Motor neuron (in vitro differentiated cells): ENCODE measurements around the gene ZYX. TPM values are rescaled to one million over a fixed set of nuclear protein-coding genes. Genes with fewer than 3 reads are reported as not detected.
A peak's percentile ranks its signal among the peaks of the same experiment; 100 is the strongest.

Experiments used
- ATAC-seq, 8 experiments: fragments of 200-7000 bp; cut with Tn5 transposase; replicated peaks in 6 of 8; 2 replicates each; pipeline ENCODE4 v1.8.0; 2021; ENCODE audit warnings: mild to moderate bottlenecking in 8 of 8, moderate library complexity in 8 of 8
- H3K27ac ChIP-seq, 2 donors: fragments of 250-450 bp; sonication (Bioruptor Pico); 2 replicates each; pipeline ENCODE4 v1.9.0; 2021; ENCODE audit warnings: antibody characterized with exemption in 2 of 2, mild to moderate bottlenecking in 2 of 2, moderate library complexity in 1 of 2
- H3K4me1 ChIP-seq, 2 donors: fragments of 250-450 bp; sonication (Bioruptor Pico); replicated peaks in 1 of 2; 2 replicates each; pipeline ENCODE4 v1.6.1; 2021; ENCODE audit warnings: antibody characterized with exemption in 2 of 2, mild to moderate bottlenecking in 2 of 2, moderate library complexity in 1 of 2
- H3K4me3 ChIP-seq, 5 donors: fragments of 250-450 bp; sonication (Bioruptor Pico); 2 replicates each; pipeline ENCODE4 v1.9.0; 2021; ENCODE audit warnings: antibody characterized with exemption in 5 of 5, mild to moderate bottlenecking in 5 of 5, moderate library complexity in 4 of 5
- WGBS, 10 experiments: fragments of 450-650 bp; shearing (Covaris generic); methylation state at CpG; one replicate each; pipeline ENCODE4 v1.0.0; 2022; 5-methylcytosine and 5-hydroxymethylcytosine counted together
- in situ Hi-C, 9 experiments: fragments of 400-800 bp; cut with MboI; loops; one replicate each; pipeline ENCODE4 v1.15.0; 2021; ENCODE audit warnings: low sequenced_read_pairs in 9 of 9, low pct_unique_long_range_greater_than_20kb in 2 of 9; ENCODE audit not compliant: unreplicated experiment in 9 of 9
- total RNA-seq, 8 experiments: library from RNA; unstranded; fragments of 300-600 nt; gene quantifications; 2 replicates each; pipeline versions ENCODE4 v1.2.3 to v1.2.4, GENCODE V29; 2022

ZYX gene
- total RNA-seq, 8 experiments from 2014 or later, result 15.5 to 110 (median 49.1) TPM

DNA sequence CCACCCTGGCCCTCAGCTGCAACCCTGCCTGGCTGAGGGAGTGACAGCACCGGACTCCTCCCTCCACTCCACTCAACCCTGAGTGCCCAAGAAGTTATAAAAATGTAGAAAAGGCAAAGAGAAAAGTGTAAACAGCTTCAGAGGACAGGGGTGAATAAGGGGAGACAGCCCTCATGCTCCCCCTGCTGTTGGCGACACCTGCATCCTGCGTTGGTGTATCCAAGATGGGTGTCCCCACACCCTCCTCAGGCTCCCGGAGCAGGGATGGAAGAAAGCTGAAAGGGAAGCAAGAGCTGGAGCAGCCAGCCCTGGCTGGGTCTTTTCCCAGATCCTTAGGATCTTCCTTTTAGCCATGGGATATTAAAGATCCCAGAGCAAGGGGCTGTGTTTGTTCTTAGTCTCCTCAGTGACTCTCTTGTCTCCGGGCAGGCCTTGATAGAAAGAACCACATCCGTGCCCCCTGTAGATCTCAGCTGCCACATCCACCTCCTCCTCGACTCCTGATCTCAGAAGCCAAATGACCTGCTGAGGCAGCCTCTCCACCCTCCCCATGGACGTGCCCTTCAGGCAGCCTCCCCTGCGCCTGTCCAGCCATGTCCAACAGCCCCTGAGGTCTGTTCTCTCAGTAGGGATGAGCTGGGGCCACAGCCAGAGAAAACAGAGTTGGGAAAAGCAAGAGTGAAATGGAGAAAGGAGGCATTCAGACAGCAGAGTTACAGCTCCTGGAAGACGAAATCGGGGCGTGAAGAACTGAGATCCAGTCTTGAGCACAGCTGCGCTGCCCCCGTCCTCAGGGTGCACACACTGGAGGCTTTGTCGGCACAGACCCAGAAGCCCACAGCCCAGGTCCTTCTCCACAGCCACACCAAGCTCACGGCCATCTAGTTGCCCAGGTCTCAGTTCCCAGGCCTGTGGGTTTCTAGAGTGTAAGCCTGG is 25.4 kb upstream of the ZYX start:
- H3K27ac ChIP-seq, result no peak overlapping the region
- H3K4me3 ChIP-seq, result no peak overlapping the region
- no peak for ATAC-seq
- in situ Hi-C loops, result no loop called here
- H3K4me1 ChIP-seq, result peaks cover 5 to 16% of the 10 kb centered on the region in 2 donors
- 20 to 95% (median 89%) methylated on average over 1 to 11 of the region's 16 CpGs; no CpG with 5 or more reads in 1 of the 10 experiments for WGBS, 10 experiments

- in situ Hi-C loops, result no loop called here
- H3K4me1 ChIP-seq, result peaks cover 5 to 19% of the 10 kb centered on the region in 2 donors
- peak in 2 of 8 experiments; percentile 85 to 94 for ATAC-seq
- WGBS, 10 experiments, result 36 to 100% (median 91%) methylated on average over 2 to 4 of the region's 13 CpGs; no CpG with 5 or more reads in 4 of the 10 experiments
- no peak overlapping the region for H3K27ac ChIP-seq
- H3K4me3 ChIP-seq, result no peak overlapping the region
These were observed 24.6 kb upstream of the ZYX start for GRCh38 chr7:143356414-143357050.

DNA sequence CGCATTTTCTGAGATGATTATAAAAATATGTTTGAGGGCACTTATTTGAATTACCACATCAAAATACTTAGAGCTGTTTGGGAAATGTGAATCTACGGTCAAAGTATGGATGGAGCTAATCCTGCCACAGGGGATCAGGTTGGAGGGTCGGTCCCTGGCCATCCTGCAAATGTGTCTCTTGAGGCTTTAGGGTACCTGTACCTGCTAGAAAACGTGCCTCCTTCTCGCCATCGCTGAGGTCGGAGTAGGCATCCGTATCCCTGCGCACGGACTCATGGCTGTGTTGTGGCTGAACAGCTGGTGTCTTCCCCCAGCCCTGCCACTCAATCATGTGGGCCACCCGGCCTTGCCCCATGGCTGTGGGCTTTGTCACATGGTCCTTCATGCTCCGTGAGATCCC is 22.5 kb upstream of the ZYX start:
- Histone ChIP-seq H3K27ac (no peak overlapping the region), H3K4me1 (peaks cover 6 to 9% of the 10 kb centered on the region in 2 donors), H3K4me3 (no peak overlapping the region)
- in situ Hi-C loops, result no loop called here
- no peak for ATAC-seq
- 14 to 100% (median 100%) methylated on average over 1 to 4 of the region's 12 CpGs; no CpG with 5 or more reads in 3 of the 10 experiments for WGBS, 10 experiments

DNA sequence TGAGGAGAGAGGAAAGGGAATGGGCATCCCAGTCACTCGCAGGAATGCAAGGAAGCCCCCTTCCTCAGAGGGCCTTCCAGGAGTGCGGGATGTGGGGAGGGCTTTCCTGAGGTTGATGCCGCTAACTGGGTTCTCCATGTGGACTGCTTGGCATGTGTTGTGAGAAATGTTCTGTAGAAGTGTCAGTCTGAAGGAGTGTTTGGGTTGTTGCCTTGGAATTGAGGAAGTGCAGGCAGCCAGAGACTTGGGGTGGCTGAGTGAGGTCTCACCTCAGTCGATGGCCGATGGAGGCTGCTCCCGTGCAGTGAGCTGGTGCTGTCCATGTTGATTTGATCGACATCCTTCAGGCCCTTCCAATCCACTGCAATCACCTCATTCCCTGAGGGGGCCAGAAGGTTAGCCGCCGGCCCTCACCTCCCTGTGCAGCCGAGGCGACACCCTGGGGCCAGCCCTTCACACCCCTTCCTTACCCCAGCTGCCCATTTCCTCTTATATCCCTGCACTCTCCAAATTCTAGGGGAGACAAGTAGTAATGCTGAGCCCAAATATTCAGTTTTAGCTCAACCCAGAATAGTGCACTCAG is 21.3 kb upstream of the ZYX start:
- in situ Hi-C loops, result no loop called here
- H3K4me1 ChIP-seq, result peaks cover 7 to 9% of the 10 kb centered on the region in 2 donors
- 0 to 95% (median 84%) methylated on average over 1 to 8 of the region's 11 CpGs; no CpG with 5 or more reads in 4 of the 10 experiments for WGBS, 10 experiments
- H3K4me3 ChIP-seq, result no peak overlapping the region
- no peak overlapping the region for H3K27ac ChIP-seq
- ATAC-seq, result no peak

GRCh38 chr7:143360788-143361551 is 20.2 kb upstream of the ZYX start:
- H3K4me3 ChIP-seq, result peak overlapping the region; percentile 63 to 99 (median 91)
- WGBS, 10 experiments, result 33 to 100% (median 53%) methylated on average over 1 to 7 of the region's 19 CpGs; no CpG with 5 or more reads in 4 of the 10 experiments
- ATAC-seq, result peak in 5 of 8 experiments; percentile 51 to 64 (median 63)
- peak overlapping the region; percentile 84 to 85 for H3K27ac ChIP-seq
- peaks cover 7 to 9% of the 10 kb centered on the region in 2 donors for H3K4me1 ChIP-seq
- in situ Hi-C loops, result no loop called here

- peak; percentile 10 to 64 (median 50) for ATAC-seq
- Histone ChIP-seq H3K27ac (peak overlapping the region; percentile 84 to 85), H3K4me3 (peak overlapping the region; percentile 63 to 99 (median 91)), H3K4me1 (peaks cover 7 to 9% of the 10 kb centered on the region in 2 donors)
- in situ Hi-C loops, result no loop called here
- no CpG with 5 or more reads among the region's 46 CpGs for WGBS, 10 experiments
These were observed 19.5 kb upstream of the ZYX start for GRCh38 chr7:143361552-143362130.

- in situ Hi-C loops, result no loop called here
- peak; percentile 62 to 79 (median 66) for ATAC-seq
- 0% methylated on average over 2 of the region's 112 CpGs; no CpG with 5 or more reads in 8 of the 10 experiments for WGBS, 10 experiments
- peaks cover 7 to 9% of the 10 kb centered on the region in 2 donors for H3K4me1 ChIP-seq
- peak within 1 kb of the TSS; percentile 63 to 99 (median 91) for H3K4me3 ChIP-seq
- H3K27ac ChIP-seq, result peak within 1 kb of the TSS; percentile 84 to 85
These were observed 18.8 kb upstream of the ZYX start, which contains the start of gene FAM131B for GRCh38 chr7:143362131-143363015. Gene FAM131B, minus strand, starts transcription at chr7:143362713. Its CDS starts 110 bp downstream, at chr7:143362603.

- in situ Hi-C loops, result no loop called here
- 30 to 90% (median 61%) methylated on average over 1 to 6 of the region's 19 CpGs; no CpG with 5 or more reads in 2 of the 10 experiments for WGBS, 10 experiments
- Histone ChIP-seq H3K4me1 (peaks cover 7 to 9% of the 10 kb centered on the region in 2 donors), H3K27ac (peak overlapping the region; percentile 84 to 85), H3K4me3 (peak overlapping the region; percentile 63 to 99 (median 91))
- ATAC-seq, result peak in 1 of 8 experiments; percentile 0
These were observed 17.9 kb upstream of the ZYX start for GRCh38 chr7:143363016-143363937.

GRCh38 chr7:143367972-143368371 is 13.2 kb upstream of the ZYX start:
- Histone ChIP-seq H3K4me3 (no peak overlapping the region), H3K27ac (no peak overlapping the region), H3K4me1 (peaks cover under 1 to 7% of the 10 kb centered on the region in 2 donors)
- in situ Hi-C loops, result no loop called here
- ATAC-seq, result no peak
- WGBS, 10 experiments, result 80 to 100% (median 96%) methylated on average over 1 to 4 of the region's 4 CpGs; no CpG with 5 or more reads in 5 of the 10 experiments

- WGBS, 10 experiments, result 83 to 100% (median 100%) methylated on average over 1 of the region's 1 CpG; no CpG with 5 or more reads in 6 of the 10 experiments
- Histone ChIP-seq H3K4me1 (peaks cover 0 to 3% of the 10 kb centered on the region in 2 donors), H3K4me3 (no peak overlapping the region), H3K27ac (no peak overlapping the region)
- no peak for ATAC-seq
- in situ Hi-C loops, result no loop called here
These were observed 12.8 kb upstream of the ZYX start for GRCh38 chr7:143368387-143368786.
